ENCODE measurements around the gene GFOD2. TPM values are rescaled to one million over a fixed set of nuclear protein-coding genes. Genes with fewer than 3 reads are reported as not detected.
A peak's percentile ranks its signal among the peaks of the same experiment; 100 is the strongest.

Gene GFOD2
- total and polyA plus RNA-seq, 8 donors: 6.4 to 17.2 (median 9.6) TPM

GRCh38 chr16:67664258-67664657 is 54.9 kb downstream of the GFOD2 start:
- 26 to 37% methylated on average over 4 of the region's 4 CpGs for WGBS, 2 donors
- no peaks in the 10 kb centered on the region for H3K27me3 ChIP-seq
- ATAC-seq (peak; percentile 11 to 31 (median 30)), DNase-seq (peak; percentile 67 to 94 (median 87)), FAIRE-seq (no peak)
- intact Hi-C loops (cut with DNase I): loop anchor here in 1 of 3 donors (10.0 kb wide), 1 partner anchor 139 kb away; the partner anchor contains the start of gene RIPOR1
- H3K9me3 ChIP-seq: no peaks in the 10 kb centered on the region
- no peaks in the 10 kb centered on the region for H3K36me3 ChIP-seq
- no peak for TF ChIP-seq CTCF (IDR thresholded peaks at IDR 0.05)
- peak overlapping the region in 2 of 4 donors; percentile 83 to 86 for H3K4me3 ChIP-seq
- H3K4me1 ChIP-seq: peaks cover 31 to 39% (median 39%) of the 10 kb centered on the region in 3 donors
- peak overlapping the region; percentile 69 to 84 (median 76) for H3K27ac ChIP-seq

GRCh38 chr16:67663877-67664222 is 55.3 kb downstream of the GFOD2 start:
- H3K27me3 ChIP-seq: no peaks in the 10 kb centered on the region
- no peak for ATAC-seq
- peak in 1 of 6 donors; percentile 81 for DNase-seq
- intact Hi-C loops (cut with DNase I): loop anchor here in 1 of 3 donors (10.0 kb wide), 1 partner anchor 139 kb away; the partner anchor contains the start of gene RIPOR1
- peak overlapping the region in 2 of 4 donors; percentile 19 to 83 for H3K4me3 ChIP-seq
- 45 to 55% methylated on average over 6 of the region's 6 CpGs for WGBS, 2 donors
- no peaks in the 10 kb centered on the region for H3K36me3 ChIP-seq
- peaks cover 31 to 43% (median 39%) of the 10 kb centered on the region in 3 donors for H3K4me1 ChIP-seq
- no peak for TF ChIP-seq CTCF (IDR thresholded peaks at IDR 0.05)
- peak overlapping the region; percentile 69 to 84 (median 76) for H3K27ac ChIP-seq
- FAIRE-seq: no peak
- no peaks in the 10 kb centered on the region for H3K9me3 ChIP-seq

- Histone ChIP-seq H3K27ac (peak overlapping the region; percentile 69 to 84 (median 76)), H3K4me1 (peaks cover 31 to 43% (median 39%) of the 10 kb centered on the region in 3 donors), H3K9me3 (no peaks in the 10 kb centered on the region), H3K36me3 (no peaks in the 10 kb centered on the region), H3K27me3 (no peaks in the 10 kb centered on the region), H3K4me3 (peak overlapping the region in 2 of 4 donors; percentile 19 to 83)
- no peak for TF ChIP-seq CTCF (IDR thresholded peaks at IDR 0.05)
- FAIRE-seq: no peak
- intact Hi-C loops (cut with DNase I): loop anchor here in 1 of 3 donors (10.0 kb wide), 1 partner anchor 139 kb away; the partner anchor contains the start of gene RIPOR1
- WGBS, 2 donors: 35 to 48% methylated on average over 25 of the region's 25 CpGs
- peak in 5 of 6 donors; percentile 51 to 88 (median 63) for DNase-seq
- ATAC-seq: no peak
Measured at GRCh38 chr16:67663151-67663876, 55.8 kb downstream of the GFOD2 start.

GRCh38 chr16:67662653-67663010 is 56.5 kb downstream of the GFOD2 start:
- no peaks in the 10 kb centered on the region for H3K27me3 ChIP-seq
- FAIRE-seq: no peak
- H3K36me3 ChIP-seq: no peaks in the 10 kb centered on the region
- intact Hi-C loops (cut with DNase I): loop anchor here in 1 of 3 donors (10.0 kb wide), 1 partner anchor 138 kb away; the partner anchor contains the start of gene RIPOR1
- H3K4me1 ChIP-seq: peaks cover 29 to 41% (median 39%) of the 10 kb centered on the region in 3 donors
- DNase-seq: no peak
- no peak for TF ChIP-seq CTCF (IDR thresholded peaks at IDR 0.05)
- H3K9me3 ChIP-seq: no peaks in the 10 kb centered on the region
- peak overlapping the region in 2 of 4 donors; percentile 71 to 82 for H3K27ac ChIP-seq
- no peak for ATAC-seq
- no peak overlapping the region for H3K4me3 ChIP-seq

All from pancreas (tissue), 10 donors.